Panc1 (cell line): ENCODE results near the gene EDEM1. TPM values are rescaled to one million over a fixed set of nuclear protein-coding genes. Genes with fewer than 3 reads are reported as not detected.
A peak's percentile ranks its signal among the peaks of the same experiment; 100 is the strongest.

ENCODE experiments used
- ATAC-seq: fragments of 200-7000 bp; cut with Tn5 transposase; 2 replicates; pipeline ENCODE4 v1.9.1; 2020; ENCODE audit warnings: mild to moderate bottlenecking, moderate library complexity
- BruUV-seq: library from RNA; stranded (reverse); fragments of 400-500 nt; replicated peaks from 2 replicates; lab custom pipeline; 2021; lab: Mats Ljungman, UMichigan
- CTCF ChIA-PET: fragments of 300-600 bp; sonication (Branson Sonifier 250); formaldehyde crosslinking; loops from one replicate; lab custom pipeline; 2022; ENCODE audit warnings: antibody characterized with exemption; lab: Charles Lee
- POLR2A ChIA-PET: fragments of 300-600 bp; sonication (Branson Sonifier 250); formaldehyde crosslinking; loops from one replicate; lab custom pipeline; 2022; ENCODE audit warnings: antibody characterized with exemption; lab: Charles Lee
- DNase-seq: peaks from one replicate; pipeline ENCODE4 v3.0.0-alpha.2; 2010; ENCODE audit warnings: low read depth, low spot score
- H3K27ac ChIP-seq: 2 replicates; pipeline ENCODE4 v1.5.1; 2011; ENCODE audit warnings: mild to moderate bottlenecking, low read length, inconsistent platforms
- H3K27me3 ChIP-seq: fragments of 200-500 bp; sonication (Bioruptor generic); 2 replicates; pipeline ENCODE4 v1.6.0; 2014; ENCODE audit warnings: low read length, inconsistent platforms; ENCODE audit not compliant: control insufficient read depth, insufficient read depth
- H3K36me3 ChIP-seq: fragments of 200-500 bp; sonication (Bioruptor generic); 2 replicates; pipeline ENCODE4 v1.5.1; 2014; ENCODE audit warnings: inconsistent platforms, mild to moderate bottlenecking, low read length, moderate library complexity; ENCODE audit not compliant: control insufficient read depth, insufficient read depth
- H3K4me1 ChIP-seq: 2 replicates; pipeline ENCODE4 v1.5.1; 2011; ENCODE audit warnings: inconsistent platforms, mild to moderate bottlenecking, low read length, moderate library complexity; ENCODE audit not compliant: control insufficient read depth, insufficient read depth
- H3K4me3 ChIP-seq, 2 experiments: 2 replicates each; pipeline ENCODE4 v1.5.1; 2011 to 2012; ENCODE audit warnings: low read depth in 2 of 2, low read length in 2 of 2, mild to moderate bottlenecking in 2 of 2, inconsistent platforms in 1 of 2, moderate library complexity in 1 of 2
- H3K9me3 ChIP-seq: fragments of 200-500 bp; sonication (Bioruptor generic); 2 replicates; pipeline ENCODE4 v1.5.1; 2014; ENCODE audit warnings: low read depth, mild to moderate bottlenecking, inconsistent platforms, low read length, moderate library complexity; ENCODE audit not compliant: control insufficient read depth, insufficient read depth
- CTCF ChIP-seq: fragments of 450-650 bp; IDR thresholded peaks from 2 replicates; pipeline ENCODE4 v1.5.1; 2017; ENCODE audit warnings: mild to moderate bottlenecking
- POLR2AphosphoS5 ChIP-seq: IDR thresholded peaks from 2 replicates; pipeline ENCODE4 v1.6.1; 2012; ENCODE audit warnings: mild to moderate bottlenecking, low read depth, low read length, moderate library complexity
- SIN3A ChIP-seq: IDR thresholded peaks from 2 replicates; pipeline ENCODE4 v1.6.1; 2012; ENCODE audit warnings: low read depth, mild to moderate bottlenecking, low read length, moderate library complexity, borderline replicate concordance; ENCODE audit not compliant: insufficient read depth
- TCF7L2 ChIP-seq: IDR thresholded peaks from 2 replicates; pipeline ENCODE4 v1.6.1; 2011; ENCODE audit warnings: mild to moderate bottlenecking, low read depth, low read length, inconsistent platforms
- in situ Hi-C: cut with HindIII; loops from 2 replicates; pipeline ENCODE4 v1.10.0; 2016; ENCODE audit warnings: low sequenced_read_pairs, low pct_unique_long_range_greater_than_20kb
- intact Hi-C: fragments of 100-400 bp; cut with micrococcal nuclease; formaldehyde crosslinking; loops from one replicate; pipeline ENCODE4 v1.10.0; 2022; ENCODE audit not compliant: unreplicated experiment
- total RNA-seq: library from RNA; stranded (reverse); gene quantifications from one replicate; pipeline ENCODE4 v1.2.1, GENCODE V29; 2021; ENCODE audit not compliant: unreplicated experiment
- TF ChIP-seq, protein P1 (sequence below), 2 experiments: IDR thresholded peaks; 2 replicates each; pipeline ENCODE4 v1.6.1; 2011 to 2012; ENCODE audit warnings: low read depth in 2 of 2, control low read depth in 1 of 2, low read length in 1 of 2, mild to moderate bottlenecking in 1 of 2, moderate library complexity in 1 of 2; ENCODE audit not compliant: insufficient read depth in 1 of 2

Gene EDEM1
- total RNA-seq, 1 experiment from 2014 or later = 44.6 TPM

- ATAC-seq (no peak), DNase-seq (no peak)
- Histone ChIP-seq H3K36me3 (no peaks in the 10 kb centered on the region), H3K4me1 (no peaks in the 10 kb centered on the region), H3K27me3 (no peaks in the 10 kb centered on the region), H3K9me3 (no peaks in the 10 kb centered on the region), H3K4me3 (no peak overlapping the region), H3K27ac (no peak overlapping the region)
- ChIA-PET CTCF (no interaction called here), POLR2A (no interaction called here)
- in situ Hi-C loops = no loop called here
- BruUV-seq = no TSS peak
- TF ChIP-seq POLR2AphosphoS5 = no peak
- TF ChIP-seq, protein P1, sequence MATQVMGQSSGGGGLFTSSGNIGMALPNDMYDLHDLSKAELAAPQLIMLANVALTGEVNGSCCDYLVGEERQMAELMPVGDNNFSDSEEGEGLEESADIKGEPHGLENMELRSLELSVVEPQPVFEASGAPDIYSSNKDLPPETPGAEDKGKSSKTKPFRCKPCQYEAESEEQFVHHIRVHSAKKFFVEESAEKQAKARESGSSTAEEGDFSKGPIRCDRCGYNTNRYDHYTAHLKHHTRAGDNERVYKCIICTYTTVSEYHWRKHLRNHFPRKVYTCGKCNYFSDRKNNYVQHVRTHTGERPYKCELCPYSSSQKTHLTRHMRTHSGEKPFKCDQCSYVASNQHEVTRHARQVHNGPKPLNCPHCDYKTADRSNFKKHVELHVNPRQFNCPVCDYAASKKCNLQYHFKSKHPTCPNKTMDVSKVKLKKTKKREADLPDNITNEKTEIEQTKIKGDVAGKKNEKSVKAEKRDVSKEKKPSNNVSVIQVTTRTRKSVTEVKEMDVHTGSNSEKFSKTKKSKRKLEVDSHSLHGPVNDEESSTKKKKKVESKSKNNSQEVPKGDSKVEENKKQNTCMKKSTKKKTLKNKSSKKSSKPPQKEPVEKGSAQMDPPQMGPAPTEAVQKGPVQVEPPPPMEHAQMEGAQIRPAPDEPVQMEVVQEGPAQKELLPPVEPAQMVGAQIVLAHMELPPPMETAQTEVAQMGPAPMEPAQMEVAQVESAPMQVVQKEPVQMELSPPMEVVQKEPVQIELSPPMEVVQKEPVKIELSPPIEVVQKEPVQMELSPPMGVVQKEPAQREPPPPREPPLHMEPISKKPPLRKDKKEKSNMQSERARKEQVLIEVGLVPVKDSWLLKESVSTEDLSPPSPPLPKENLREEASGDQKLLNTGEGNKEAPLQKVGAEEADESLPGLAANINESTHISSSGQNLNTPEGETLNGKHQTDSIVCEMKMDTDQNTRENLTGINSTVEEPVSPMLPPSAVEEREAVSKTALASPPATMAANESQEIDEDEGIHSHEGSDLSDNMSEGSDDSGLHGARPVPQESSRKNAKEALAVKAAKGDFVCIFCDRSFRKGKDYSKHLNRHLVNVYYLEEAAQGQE (IDR thresholded peaks at IDR 0.05; ENCODE audit: insufficient read depth in 1 of 2, low read depth in 2 of 2, low read length in 1 of 2) = no peak
- intact Hi-C loops = no loop called here
These were observed 44.0 kb downstream of the EDEM1 start for GRCh38 chr3:5231487-5231886.

GRCh38 chr3:5232570-5232969 is 45.1 kb downstream of the EDEM1 start:
- ChIA-PET POLR2A (no interaction called here), CTCF (no interaction called here)
- H3K9me3 ChIP-seq = no peaks in the 10 kb centered on the region
- no TSS peak for BruUV-seq
- ATAC-seq (no peak; the same call in 1 of the 2 replicates), DNase-seq (no peak)
- no peak overlapping the region for H3K4me3 ChIP-seq
- H3K27me3 ChIP-seq = no peaks in the 10 kb centered on the region
- in situ Hi-C loops = no loop called here
- no peaks in the 10 kb centered on the region for H3K4me1 ChIP-seq
- H3K27ac ChIP-seq = no peak overlapping the region
- TF ChIP-seq CTCF (peak; percentile 46), TCF7L2 (no peak)
- no peaks in the 10 kb centered on the region for H3K36me3 ChIP-seq
- intact Hi-C loops = no loop called here

DNA sequence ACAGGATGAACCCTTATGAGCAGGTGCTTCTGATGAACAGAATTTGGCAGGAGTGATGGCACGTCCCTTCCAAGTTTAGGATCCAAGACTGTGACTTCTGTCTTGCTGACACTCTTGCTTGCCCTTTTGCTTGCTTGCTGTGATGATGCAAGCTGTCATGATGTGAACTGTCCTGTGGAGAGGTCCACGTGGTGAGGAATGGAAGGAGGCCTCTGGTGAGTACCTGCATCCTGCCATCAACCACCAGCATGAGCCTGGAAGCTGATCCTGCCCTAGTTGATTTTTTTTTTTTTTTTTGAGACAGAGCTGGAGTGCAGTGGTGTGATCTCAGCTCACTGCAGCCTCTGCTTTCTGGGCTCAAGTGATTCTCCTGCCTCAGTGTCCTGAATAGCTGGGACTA is 45.5 kb downstream of the EDEM1 start:
- no peak for DNase-seq
- H3K27me3 ChIP-seq = no peaks in the 10 kb centered on the region
- CTCF ChIA-PET = interaction anchor here (0.7 kb wide), 1 partner anchor 1945 kb away, joined by 6 read pairs; no protein-coding TSS in a partner anchor
- in situ Hi-C loops = no loop called here
- H3K4me3 ChIP-seq = no peak overlapping the region
- POLR2A ChIA-PET = no interaction called here
- H3K9me3 ChIP-seq = no peaks in the 10 kb centered on the region
- intact Hi-C loops = no loop called here
- no TSS peak for BruUV-seq
- H3K36me3 ChIP-seq = no peaks in the 10 kb centered on the region
- no peaks in the 10 kb centered on the region for H3K4me1 ChIP-seq
- no peak for ATAC-seq
- TF ChIP-seq TCF7L2 (no peak), POLR2AphosphoS5 (no peak), CTCF (no peak), SIN3A (no peak)
- TF ChIP-seq, protein P1 (IDR thresholded peaks at IDR 0.05; ENCODE audit: insufficient read depth in 1 of 2, low read depth in 2 of 2, low read length in 1 of 2) = no peak
- H3K27ac ChIP-seq = no peak overlapping the region
